ENCODE results near the gene SPPL2B.

GRCh38 chr19:2329501-2329916 lies 1.0 kb downstream of the SPPL2B start:
- TF ChIP-seq CTCF (IDR thresholded peaks at IDR 0.05; ENCODE audit: poor library complexity, severe bottlenecking) (no peak), EP300 (conservative IDR thresholded peaks at IDR 0.05; ENCODE audit: poor library complexity, severe bottlenecking) (no peak)
